Ramos (cell line): Measurements from ENCODE around the gene TRAF3IP3.

ENCODE experiments used
- in situ Hi-C: fragments of 300-500 bp; cut with MboI; formaldehyde crosslinking; loops from one replicate; pipeline ENCODE4 v1.14.3; 2022; ENCODE audit warnings: low sequenced_read_pairs; ENCODE audit not compliant: unreplicated experiment

TRAF3IP3 gene, protein sequence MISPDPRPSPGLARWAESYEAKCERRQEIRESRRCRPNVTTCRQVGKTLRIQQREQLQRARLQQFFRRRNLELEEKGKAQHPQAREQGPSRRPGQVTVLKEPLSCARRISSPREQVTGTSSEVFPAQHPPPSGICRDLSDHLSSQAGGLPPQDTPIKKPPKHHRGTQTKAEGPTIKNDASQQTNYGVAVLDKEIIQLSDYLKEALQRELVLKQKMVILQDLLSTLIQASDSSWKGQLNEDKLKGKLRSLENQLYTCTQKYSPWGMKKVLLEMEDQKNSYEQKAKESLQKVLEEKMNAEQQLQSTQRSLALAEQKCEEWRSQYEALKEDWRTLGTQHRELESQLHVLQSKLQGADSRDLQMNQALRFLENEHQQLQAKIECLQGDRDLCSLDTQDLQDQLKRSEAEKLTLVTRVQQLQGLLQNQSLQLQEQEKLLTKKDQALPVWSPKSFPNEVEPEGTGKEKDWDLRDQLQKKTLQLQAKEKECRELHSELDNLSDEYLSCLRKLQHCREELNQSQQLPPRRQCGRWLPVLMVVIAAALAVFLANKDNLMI

DNA sequence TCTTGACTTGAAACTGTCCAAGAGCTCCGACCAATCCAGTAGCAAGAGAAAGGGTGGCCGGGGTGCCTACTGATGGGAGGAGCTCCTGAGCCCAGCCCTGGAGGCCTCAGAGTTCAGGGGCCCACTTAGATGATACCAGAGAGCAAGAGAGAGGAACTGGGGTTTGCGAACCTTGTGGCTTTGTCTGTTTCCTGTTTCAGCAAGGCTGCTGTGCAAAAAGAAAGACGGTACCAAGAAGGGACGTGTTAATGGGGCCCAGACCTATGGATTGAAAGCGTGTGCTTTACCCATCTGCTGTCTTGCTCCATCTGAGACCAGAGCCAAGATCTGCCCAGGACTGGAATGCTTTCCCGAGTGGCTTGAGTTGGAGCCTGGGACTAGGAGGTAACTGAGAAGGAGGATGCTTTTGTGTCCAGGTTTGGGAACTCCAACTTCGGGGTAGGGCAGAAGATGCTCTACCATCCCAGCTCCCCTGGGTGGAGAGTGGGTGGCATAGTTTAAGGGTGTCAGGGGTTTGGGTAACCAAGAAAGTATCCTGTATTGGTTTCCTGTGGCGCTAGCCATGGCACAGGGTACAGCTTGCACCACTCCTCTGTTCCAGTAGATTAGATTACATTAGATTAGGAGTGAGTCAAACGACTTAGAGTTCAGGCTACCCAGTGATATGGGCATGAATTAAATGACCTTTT, at the start of gene TRAF3IP3:
TRAF3IP3 (plus strand) TSS at position 128 of the 689 bp plus-strand sequence. CDS start 3,987 bp downstream, outside the sequence.
- in situ Hi-C loops: no loop called here

DNA sequence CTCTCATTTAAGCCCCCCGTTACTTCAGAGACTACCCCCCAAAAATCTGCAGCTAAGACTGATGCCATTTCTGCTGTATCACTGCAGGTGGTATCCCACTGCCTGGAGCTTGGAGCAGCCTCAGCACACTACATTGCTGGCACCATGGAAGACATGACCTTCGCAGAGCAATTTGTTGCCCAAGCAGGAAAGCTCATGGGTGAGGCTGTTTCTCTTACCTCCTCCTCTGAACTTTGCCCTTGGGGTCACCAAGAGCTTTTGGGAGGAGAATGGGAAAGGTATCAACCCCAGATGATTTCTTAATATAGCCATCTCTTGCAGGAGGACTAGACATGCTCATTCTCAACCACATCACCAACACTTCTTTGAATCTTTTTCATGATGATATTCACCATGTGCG, 49.2 kb upstream of the TRAF3IP3 start:
- in situ Hi-C loops: no loop called here

GRCh38 chr1:209707308-209707707, 48.5 kb upstream of the TRAF3IP3 start:
- in situ Hi-C loops: no loop called here

DNA sequence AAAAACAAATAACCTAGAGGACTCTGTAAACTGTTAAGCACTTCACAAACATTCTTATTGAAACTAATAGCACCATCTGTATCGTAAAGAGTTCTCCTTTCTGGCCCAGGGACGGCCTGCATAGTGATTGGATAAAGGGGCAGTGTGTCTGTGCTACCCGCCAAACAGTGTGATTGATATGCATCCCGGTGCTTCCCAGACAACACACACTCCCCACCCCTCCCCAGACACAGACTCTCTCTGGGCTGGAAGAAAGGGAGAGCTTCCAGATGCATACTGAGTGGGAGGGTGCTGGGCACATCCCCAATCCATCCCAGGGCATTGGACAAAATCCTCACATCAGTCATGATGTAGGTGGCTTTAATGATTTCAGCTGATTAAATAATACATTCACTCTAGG, 47.6 kb upstream of the TRAF3IP3 start:
- in situ Hi-C loops: no loop called here

- in situ Hi-C loops: no loop called here
Measured at GRCh38 chr1:209710093-209710492, 45.8 kb upstream of the TRAF3IP3 start.

DNA sequence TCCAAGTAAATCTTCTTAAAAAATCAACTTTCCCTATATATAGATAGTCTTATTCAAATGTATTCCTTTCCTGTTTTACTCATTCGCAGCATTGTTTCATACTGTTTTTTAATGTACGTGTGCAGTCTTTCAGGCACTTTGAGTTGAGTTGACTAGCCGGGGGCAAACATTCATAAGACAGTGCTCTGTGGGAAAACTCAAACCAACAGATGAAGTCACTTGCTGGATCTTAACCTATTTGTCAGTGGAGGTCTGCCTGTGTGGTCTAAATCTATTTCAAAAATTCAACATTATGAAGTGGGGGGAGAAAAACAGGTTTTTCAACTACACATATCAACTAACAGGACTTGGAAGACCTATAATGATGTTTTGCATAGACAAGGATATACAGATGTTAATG, 45.0 kb upstream of the TRAF3IP3 start:
- in situ Hi-C loops: no loop called here

DNA sequence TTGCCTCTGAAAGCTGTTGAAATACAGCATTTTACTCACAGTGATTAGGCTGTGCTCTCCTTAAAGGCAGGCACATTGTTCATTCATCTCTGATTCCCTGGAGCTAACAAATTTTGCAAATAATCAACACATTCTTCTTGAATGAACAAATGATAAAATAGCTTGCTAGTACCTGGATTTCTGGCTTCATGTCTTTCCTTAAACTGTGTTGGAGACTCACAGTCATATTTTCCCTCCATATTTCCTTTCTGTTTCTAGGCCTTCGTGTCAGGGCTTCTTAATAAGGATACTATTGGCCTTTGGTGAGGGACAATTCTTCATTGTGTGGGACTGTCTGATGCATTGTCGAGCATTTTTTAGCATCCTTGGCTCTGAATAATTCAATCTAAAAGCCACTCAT, 41.5 kb upstream of the TRAF3IP3 start:
- in situ Hi-C loops: no loop called here

- in situ Hi-C loops: no loop called here
Measured at GRCh38 chr1:209715314-209715713, 40.5 kb upstream of the TRAF3IP3 start.

DNA sequence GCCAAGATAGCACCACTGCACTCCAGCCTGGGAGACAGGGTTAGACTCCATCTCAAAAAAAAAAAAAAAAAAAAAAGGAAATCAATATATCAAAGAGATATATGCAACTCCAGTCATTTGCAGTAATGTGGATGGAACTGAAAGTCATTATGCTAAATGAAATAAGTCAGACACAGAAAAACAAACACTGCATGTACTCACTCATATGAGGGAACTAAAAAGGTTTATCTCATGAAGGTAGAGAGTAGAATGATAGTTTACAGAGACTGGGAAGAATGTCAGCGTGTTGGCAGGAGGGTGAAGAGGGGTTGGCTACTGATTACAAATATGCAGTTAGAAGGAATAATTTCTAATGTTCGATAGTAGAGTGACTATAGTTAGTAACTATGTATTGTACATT, 38.0 kb upstream of the TRAF3IP3 start:
- in situ Hi-C loops: no loop called here

DNA sequence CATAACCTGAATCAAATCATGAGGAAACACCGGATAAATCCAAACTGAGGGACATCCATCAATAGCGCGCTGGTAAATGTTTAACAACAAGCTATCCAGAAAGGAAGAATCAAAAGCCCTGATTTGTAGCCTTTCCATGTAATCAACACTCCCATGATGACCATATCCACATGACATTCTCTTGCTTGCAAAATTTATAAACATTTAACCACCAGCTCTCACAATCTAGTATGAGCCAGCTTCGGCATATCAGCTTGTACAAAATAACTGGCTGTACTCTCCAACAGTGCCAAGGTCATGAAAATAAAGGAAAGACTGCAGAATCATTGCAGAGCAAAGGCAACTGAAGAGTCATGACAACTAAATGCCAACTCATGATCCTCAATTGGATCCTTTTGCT, 35.5 kb upstream of the TRAF3IP3 start:
- in situ Hi-C loops: no loop called here

GRCh38 chr1:209720826-209721225, 35.0 kb upstream of the TRAF3IP3 start:
- in situ Hi-C loops: no loop called here

GRCh38 chr1:209721323-209721722, 34.5 kb upstream of the TRAF3IP3 start:
- in situ Hi-C loops: no loop called here

DNA sequence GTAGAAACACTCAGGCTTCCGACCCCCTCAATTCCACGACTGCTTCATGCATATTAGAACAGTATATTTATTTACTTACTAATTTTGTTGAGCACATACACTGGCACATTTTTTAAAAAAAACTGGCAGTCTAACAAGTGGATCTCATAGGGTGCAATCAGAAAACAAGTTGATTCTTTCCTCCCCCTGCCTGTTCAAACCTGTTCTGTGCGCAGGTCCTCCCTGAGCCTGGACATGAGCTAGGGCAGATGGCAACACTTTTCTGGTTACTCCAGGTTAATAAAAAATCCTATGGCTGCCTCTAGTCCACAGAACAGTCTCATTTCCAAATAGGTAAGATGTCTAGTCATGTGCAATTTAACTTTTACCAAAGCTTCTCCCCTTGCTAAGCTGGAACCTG, 32.6 kb upstream of the TRAF3IP3 start:
- in situ Hi-C loops: no loop called here

- in situ Hi-C loops: no loop called here
Measured at GRCh38 chr1:209723756-209724693, 31.8 kb upstream of the TRAF3IP3 start.

DNA sequence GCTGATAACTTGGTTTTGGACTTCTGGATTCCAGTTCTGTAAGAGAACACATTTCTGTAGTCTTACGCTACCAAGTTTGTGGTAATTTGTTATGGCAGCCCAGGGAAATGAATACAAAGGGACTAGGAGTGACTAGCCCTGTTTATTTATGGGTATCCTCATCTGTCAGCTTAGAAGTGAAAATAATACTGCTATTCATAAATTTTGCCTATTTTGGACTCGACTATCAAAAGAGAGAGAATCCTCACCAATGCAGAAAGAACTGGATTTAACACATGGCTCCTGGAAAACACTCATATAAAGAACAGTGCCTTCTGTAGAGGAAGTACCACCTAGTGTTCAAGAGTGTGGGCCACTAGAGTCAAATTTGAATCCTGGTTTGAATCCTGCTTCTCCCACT, 28.6 kb upstream of the TRAF3IP3 start:
- in situ Hi-C loops: no loop called here

GRCh38 chr1:209727785-209728184, 28.1 kb upstream of the TRAF3IP3 start:
- in situ Hi-C loops: no loop called here

DNA sequence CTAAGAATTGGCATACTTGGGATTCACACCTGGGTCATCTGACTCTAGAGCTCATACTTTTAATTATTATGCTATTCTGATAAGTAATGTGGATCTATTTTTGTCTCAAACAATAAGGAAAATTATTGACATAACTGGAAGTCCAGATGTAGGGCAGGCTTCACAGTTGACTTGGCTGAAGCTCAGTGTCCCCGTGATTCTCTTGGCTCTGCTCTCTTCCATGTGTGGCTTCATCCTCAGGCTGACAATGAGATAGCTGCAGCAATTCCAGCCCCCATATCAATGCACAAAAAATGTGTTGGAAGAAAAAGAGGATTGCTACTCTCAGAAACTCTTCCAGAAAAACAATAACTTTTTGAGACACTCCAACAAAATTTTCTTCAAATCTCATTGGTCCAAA, 27.4 kb upstream of the TRAF3IP3 start:
- in situ Hi-C loops: no loop called here

DNA sequence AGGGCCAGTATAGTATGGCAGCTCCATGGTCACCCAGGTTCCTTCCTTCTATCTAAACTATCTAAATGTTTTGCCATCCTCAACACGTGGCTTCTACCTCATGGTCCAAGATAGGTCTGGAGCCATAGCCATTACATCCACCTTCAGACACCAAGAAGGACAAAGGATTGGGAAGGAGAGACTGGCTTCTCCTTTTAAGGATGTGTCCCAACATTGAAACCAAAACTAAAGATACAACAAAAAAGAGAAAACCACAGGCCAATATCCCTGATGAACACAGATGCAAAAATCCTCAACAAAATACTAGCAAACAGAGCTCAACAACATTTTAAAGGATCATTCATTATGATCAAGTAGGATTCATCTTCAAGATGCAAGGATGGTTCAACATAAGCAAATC, 26.4 kb upstream of the TRAF3IP3 start:
- in situ Hi-C loops: no loop called here

DNA sequence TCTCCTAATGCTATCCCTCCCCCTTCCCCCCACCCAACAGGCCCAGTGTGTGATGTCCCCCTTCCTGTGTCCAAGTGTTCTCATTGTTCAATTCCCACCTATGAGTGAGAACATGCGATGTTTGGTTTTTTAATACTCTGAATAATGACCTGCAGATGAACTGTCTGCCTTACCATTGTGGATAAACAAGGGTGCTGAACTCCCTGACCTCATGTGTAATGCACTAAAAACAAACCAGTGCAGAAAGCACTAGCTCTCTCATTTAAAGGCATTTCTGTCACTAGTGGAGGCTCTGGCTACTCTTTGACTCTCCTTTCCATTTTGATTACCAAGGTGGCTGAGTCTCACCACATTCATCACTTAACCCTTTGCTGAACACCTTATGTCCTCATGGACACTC, 23.1 kb upstream of the TRAF3IP3 start:
- in situ Hi-C loops: no loop called here

DNA sequence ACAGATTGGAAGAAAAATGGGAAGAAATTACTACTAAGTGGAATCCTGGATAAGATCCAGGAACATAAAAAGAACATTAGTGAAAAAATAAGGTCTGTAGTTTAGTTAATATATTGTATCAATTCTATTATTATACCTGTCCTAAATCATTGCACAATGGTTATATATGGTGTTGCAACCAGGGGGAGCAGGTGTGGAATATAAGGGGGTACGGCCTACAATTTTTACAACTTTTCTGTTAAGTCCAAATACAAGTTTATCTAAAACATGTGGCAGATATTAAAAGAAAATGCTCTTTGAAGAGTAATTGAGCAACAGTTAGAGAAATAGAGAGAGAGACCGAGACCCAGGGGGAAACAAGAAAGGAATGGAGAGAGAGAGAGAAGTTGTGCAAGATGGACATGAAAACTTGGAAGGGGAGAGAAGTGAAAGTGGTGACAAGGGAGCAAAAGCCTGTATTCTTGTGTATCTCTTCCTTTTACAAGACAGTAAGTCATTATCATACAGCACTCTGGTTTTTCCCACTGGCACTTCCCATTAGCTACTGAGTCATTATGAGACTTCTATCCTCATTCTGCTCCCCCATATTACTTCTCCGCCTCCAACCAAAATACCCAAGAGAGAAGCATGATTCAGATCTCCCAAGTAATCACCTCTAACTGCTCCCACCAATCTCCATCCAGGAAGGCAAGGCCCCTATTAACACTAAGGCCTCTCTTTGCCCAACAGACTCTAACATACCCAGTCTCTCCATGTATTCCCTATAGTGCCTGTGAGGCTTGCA, 22.3 kb upstream of the TRAF3IP3 start:
- in situ Hi-C loops: no loop called here
